GM10266 (cell line): ENCODE data around the gene HOXB6.

ENCODE experiments used
- DNase-seq: peaks from one replicate; pipeline ENCODE4 v3.0.0; 2012; ENCODE audit errors: extremely low spot score
- TF ChIP-seq, protein P1 (sequence below): IDR thresholded peaks from 2 replicates; pipeline ENCODE4 v1.5.1; 2012; ENCODE audit warnings: mild to moderate bottlenecking, low read depth; ENCODE audit not compliant: control insufficient read depth, insufficient read depth; ENCODE audit errors: missing control alignments

The HOXB6 gene

GRCh38 chr17:48633266-48633677 lies 28.5 kb upstream of the HOXB6 start:
- TF ChIP-seq, protein P1, sequence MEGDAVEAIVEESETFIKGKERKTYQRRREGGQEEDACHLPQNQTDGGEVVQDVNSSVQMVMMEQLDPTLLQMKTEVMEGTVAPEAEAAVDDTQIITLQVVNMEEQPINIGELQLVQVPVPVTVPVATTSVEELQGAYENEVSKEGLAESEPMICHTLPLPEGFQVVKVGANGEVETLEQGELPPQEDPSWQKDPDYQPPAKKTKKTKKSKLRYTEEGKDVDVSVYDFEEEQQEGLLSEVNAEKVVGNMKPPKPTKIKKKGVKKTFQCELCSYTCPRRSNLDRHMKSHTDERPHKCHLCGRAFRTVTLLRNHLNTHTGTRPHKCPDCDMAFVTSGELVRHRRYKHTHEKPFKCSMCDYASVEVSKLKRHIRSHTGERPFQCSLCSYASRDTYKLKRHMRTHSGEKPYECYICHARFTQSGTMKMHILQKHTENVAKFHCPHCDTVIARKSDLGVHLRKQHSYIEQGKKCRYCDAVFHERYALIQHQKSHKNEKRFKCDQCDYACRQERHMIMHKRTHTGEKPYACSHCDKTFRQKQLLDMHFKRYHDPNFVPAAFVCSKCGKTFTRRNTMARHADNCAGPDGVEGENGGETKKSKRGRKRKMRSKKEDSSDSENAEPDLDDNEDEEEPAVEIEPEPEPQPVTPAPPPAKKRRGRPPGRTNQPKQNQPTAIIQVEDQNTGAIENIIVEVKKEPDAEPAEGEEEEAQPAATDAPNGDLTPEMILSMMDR = no peak
- DNase-seq = no peak

- DNase-seq = no peak
- TF ChIP-seq, protein P1 = no peak
These were observed 27.9 kb upstream of the HOXB6 start for GRCh38 chr17:48632579-48633265.

GRCh38 chr17:48631693-48632578 lies 27.1 kb upstream of the HOXB6 start:
- TF ChIP-seq, protein P1 = no peak
- no peak for DNase-seq

GRCh38 chr17:48630925-48631692 lies 26.3 kb upstream of the HOXB6 start:
- DNase-seq = no peak
- TF ChIP-seq, protein P1 = no peak

DNA sequence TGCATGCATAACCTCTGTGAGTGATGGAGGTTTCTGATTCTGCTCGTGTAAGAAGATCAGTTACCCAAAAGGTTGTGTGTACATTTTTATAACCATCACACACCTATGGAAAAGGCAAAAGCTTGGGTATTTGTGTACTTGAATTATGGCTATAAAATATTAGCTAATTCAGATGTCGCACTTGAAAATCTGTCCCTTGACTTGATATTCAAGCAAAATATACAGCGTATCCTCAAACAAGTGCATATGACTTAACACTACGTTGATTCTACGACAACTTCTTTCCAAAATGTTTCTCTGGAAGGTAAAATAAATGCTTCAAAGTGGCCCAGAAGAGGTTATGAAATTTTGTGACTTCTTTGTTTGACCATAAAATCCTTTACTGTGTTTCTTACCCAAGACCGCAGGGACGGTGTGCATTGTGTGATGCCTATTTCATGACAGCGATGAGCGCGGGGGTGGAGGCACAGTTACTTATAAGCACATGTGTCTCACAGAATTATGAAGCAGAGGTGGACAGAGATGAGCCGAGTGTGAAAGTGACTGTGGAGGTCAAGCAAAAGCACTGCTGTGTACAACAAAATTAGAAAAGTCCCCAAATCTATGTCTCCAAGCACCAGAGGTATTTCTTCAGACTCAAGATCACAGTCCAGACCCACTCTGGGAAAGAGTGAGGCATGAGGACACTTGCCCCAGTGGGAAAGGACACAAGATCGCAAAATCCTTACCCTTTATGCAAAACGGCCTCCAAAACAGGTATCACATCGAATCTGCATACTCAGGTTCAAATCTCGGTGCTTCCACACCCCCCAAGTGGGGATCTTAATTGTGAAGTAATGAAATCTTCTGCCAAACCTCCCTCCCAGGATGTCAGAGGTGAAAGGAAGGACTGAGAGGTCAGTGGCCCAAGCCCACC lies 25.5 kb upstream of the HOXB6 start:
- TF ChIP-seq, protein P1 = no peak
- DNase-seq = no peak

DNA sequence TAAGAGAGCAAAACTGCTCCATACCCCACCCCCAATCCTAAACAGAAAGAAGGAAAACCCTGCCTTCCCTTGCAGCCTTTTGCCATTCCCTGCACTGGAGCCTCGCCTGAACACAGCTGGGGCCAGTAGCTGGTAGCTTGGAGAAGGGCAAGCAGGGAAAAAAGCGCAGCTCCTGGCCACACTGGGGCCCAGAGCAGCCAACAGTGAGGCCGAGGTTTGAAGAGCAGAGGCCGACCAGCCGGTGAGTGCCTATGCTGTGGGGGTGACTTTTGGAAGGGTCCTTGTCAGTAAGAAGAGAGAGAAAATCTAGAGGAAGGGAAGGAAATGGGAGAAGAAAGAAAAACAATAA lies 24.6 kb upstream of the HOXB6 start:
- no peak for DNase-seq

More for the DNA sequence above, 24.6 kb upstream of the HOXB6 start:
- TF ChIP-seq, protein P1 = no peak
